ENCODE measurements around the gene GRIP2. TPM values are rescaled to one million over a fixed set of nuclear protein-coding genes. Genes with fewer than 3 reads are reported as not detected.

Gene GRIP2
- total RNA-seq, 8 experiments from 2014 or later: 3.1 to 25.1 (median 4.6) TPM

DNA sequence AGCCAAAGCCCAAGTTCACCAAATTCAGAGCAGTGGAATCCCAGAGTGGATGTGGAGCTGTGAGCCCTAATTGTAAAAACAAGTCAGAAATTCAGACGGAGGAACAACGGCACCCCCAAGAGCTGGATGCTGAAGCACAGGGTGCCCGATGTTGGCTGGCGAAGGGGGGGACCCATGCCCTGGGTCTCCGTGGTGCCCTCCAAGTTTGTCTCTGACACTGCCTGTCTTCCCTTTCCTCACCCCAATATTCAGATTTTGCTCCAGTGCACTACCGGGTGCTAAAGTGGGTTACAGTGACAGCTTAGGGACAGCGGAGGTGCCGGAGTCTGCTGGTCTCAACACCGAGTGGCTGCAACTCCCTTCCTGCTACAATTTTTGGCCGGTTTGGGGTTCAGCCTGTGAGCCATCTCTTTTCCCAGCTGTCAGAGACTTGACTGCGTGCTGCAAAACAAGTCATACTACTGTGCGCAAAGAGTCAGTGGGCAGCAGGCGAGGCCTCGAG lies 6.6 kb downstream of the GRIP2 start:
- 60 to 92% (median 86%) methylated on average over 1 to 7 of the region's 14 CpGs; no CpG with 5 or more reads in 1 of the 10 experiments for WGBS, 10 experiments

DNA sequence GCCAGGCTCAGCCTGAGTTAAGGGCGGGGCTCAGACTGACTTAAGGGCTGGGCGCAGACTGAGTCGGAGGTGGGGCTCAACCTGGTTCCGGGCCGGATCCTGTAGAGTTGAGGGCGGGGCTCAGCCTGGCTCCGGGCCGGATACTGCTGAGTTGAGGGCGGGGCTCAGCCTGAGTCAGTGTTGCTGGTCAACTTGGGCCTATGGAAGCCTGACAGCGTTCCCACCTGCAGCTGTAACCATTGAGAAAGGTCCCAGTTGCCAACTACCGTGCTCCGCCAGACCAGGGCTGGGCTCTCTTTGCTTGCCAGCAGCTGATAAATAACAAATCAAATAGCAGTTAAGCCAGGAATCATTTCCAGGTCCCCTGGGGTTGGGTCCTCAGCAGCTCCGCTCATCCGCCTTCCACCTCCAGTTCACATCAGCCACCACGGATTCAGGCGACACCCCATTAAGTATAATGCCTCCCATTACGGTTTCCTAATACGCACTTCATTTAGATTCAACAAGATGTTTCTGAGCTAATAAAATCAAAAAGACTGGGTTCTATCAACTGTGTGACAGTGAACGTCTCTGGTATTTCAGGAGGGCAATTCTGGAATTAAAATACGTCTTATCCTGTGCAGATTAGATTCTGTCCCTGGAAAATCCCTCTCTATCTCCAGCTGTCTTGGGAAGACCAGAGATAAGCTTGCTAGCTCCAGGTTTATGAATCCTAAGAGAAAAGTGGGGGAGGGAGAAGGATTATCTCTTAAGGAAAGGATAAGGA lies 7.3 kb downstream of the GRIP2 start:
- peaks cover 20 to 26% of the 10 kb centered on the region in 2 donors for H3K4me1 ChIP-seq (replicated peaks in 1 of 2)
- in situ Hi-C loops (cut with MboI; ENCODE audit: low pct_unique_long_range_greater_than_20kb in 2 of 9, low sequenced_read_pairs in 9 of 9, unreplicated experiment in 9 of 9): no loop called here
- ATAC-seq (replicated peaks in 6 of 8): peak; percentile 55 to 99 (median 76)
- WGBS, 10 experiments: 3 to 100% (median 70%) methylated on average over 1 to 9 of the region's 20 CpGs
- H3K27ac ChIP-seq: peak overlapping the region in 1 of 2 donors; percentile 22
- no peak overlapping the region for H3K4me3 ChIP-seq

More for the DNA sequence above, 6.6 kb downstream of the GRIP2 start:
- Histone ChIP-seq H3K4me3 (no peak overlapping the region), H3K27ac (no peak overlapping the region), H3K4me1 (replicated peaks in 1 of 2) (peaks cover 20 to 26% of the 10 kb centered on the region in 2 donors)
- in situ Hi-C loops (cut with MboI; ENCODE audit: low pct_unique_long_range_greater_than_20kb in 2 of 9, low sequenced_read_pairs in 9 of 9, unreplicated experiment in 9 of 9): no loop called here
- ATAC-seq (replicated peaks in 6 of 8): no peak

DNA sequence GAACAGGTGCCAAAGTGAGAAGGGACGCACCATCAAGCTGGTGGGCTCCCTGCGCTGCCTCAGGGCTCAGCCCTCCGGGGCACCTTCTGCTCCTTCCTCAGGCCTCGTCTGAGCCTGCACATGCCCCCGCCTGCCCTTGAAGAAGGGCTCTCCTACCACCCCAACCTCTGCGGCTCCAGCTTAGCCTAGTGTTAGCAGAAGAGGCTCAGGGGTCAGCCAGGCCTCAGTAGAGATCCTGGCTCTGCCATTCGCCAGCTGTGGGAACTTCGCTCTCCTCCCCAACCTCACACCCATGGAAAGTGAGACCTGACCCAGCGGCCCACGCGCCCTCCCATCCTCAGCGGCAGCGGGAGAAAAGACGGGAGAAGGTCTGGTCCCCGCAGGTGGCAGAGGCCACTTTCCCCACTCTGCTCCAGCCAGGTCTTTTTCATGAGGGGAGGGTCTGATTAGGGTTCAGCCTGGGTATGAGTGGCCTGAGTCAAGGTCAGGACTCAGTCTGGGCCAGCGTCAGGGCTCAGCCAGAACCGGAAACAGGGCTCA lies 8.2 kb downstream of the GRIP2 start:
- no peak overlapping the region for H3K4me3 ChIP-seq
- 88 to 100% (median 98%) methylated on average over 1 to 6 of the region's 17 CpGs; no CpG with 5 or more reads in 4 of the 10 experiments for WGBS, 10 experiments
- in situ Hi-C loops (cut with MboI; ENCODE audit: low pct_unique_long_range_greater_than_20kb in 2 of 9, low sequenced_read_pairs in 9 of 9, unreplicated experiment in 9 of 9): no loop called here
- H3K27ac ChIP-seq: no peak overlapping the region
- no peak for ATAC-seq (replicated peaks in 6 of 8)
- H3K4me1 ChIP-seq (replicated peaks in 1 of 2): peaks cover 20 to 26% of the 10 kb centered on the region in 2 donors

DNA sequence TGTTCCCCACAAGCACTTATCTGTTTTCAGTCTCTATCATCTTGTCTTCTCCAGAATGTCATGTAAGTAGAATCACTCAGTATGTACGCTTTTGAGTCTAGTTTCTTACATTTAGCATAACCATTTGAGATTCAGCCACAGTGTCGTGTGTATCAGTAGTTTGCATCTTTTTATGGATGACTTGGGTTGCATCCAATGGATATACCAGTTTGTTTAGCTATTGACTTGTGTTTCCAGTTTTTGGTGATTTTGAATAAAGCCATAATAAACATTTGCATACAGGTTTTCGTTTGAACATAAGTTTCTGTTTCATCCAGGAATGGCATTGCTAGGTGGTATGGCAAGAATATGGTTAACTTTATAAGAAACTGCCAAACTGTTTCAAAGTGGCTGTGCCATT lies 12.1 kb downstream of the GRIP2 start:
- H3K4me1 ChIP-seq (replicated peaks in 1 of 2): peaks cover 7 to 8% of the 10 kb centered on the region in 2 donors
- ATAC-seq (replicated peaks in 6 of 8): no peak
- H3K4me3 ChIP-seq: no peak overlapping the region
- 21 to 90% (median 66%) methylated on average over 2 to 3 of the region's 3 CpGs; no CpG with 5 or more reads in 4 of the 10 experiments for WGBS, 10 experiments
- no peak overlapping the region for H3K27ac ChIP-seq
- in situ Hi-C loops (cut with MboI; ENCODE audit: low pct_unique_long_range_greater_than_20kb in 2 of 9, low sequenced_read_pairs in 9 of 9, unreplicated experiment in 9 of 9): no loop called here

DNA sequence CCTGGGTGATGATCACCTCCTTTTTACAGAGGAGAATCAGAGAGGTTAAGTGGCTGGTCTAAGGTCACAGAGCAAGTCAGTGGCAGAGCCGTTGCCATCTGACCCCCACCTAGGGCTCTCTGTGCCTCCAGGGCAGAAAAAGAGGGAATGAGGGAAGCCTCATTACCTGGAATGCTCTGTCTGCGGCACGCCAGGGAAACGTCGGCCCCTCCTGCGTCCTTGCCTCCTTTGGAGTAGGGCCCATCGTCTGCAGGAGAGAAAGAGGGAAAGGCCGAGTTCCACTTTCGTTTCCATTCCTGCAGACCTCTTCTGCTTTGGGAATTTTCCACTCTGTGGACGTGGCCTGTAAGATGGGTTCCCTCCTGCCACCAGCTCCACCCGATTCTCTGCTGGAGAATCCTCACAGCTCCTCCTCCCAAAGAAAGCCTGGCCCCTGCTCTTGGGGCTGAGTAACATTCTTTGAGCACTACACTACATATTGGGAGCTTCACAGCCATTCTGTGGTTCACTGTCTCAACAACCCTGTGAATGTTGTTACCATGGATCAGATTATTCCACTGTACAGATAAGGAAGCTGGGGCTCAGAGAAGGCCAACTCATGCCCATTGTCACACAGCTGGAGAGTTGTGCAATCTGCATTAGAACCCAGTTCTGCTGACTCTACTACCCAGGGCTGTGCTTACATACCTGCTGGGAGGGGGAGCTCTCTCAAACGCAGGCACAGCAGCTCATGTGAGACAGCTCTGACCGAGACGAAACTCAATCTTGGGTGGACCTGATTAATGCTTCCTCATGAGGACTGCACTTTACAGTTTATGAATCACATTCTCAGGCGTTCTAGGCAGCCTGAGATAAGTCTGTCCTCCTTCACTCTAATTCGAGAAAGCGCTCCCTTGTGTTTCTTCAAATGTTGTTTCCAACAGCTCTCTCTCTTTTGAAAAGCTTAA lies 14.2 kb downstream of the GRIP2 start:
- no peaks in the 10 kb centered on the region for H3K4me1 ChIP-seq (replicated peaks in 1 of 2)
- 0 to 100% (median 60%) methylated on average over 1 to 17 of the region's 17 CpGs; no CpG with 5 or more reads in 1 of the 10 experiments for WGBS, 10 experiments
- in situ Hi-C loops (cut with MboI; ENCODE audit: low pct_unique_long_range_greater_than_20kb in 2 of 9, low sequenced_read_pairs in 9 of 9, unreplicated experiment in 9 of 9): no loop called here
- no peak overlapping the region for H3K27ac ChIP-seq
- peak in 2 of 8 experiments; percentile 52 to 54 for ATAC-seq (replicated peaks in 6 of 8)
- H3K4me3 ChIP-seq: no peak overlapping the region

DNA sequence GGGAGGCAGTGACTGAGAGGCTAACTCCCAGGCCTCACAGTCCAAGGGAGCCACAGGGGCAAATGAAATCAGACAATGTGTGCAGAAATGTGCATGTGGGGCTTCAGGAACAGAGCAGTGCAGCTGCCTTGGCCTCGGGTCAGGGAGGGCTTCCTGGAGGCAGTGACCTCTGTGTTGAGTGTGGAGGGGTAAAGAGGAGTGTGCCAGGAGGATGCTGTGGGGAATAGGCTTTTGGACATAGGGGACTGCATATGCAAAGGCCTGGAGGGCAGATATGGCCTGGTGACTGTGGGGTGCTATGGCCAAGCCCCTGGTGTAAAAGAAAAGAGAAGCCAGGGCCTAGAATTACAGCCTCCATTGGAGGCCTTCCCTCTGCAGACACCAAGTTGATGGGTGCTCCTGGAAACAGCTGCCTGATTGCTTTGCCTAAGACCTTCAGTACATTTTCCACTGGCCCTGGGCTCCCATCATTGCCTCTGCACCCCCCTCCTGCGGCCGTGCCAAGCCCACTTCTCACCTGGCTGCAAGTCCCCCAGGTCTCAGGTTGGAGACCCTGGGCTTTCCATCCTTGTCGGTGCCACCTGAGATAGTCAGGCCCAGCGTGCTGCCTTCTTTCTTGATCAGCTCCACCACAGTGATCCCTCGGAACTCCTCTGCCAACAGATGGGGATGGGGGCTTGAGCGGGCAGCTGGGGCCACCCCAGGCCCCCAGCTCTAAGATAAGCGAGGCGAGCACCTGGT lies 15.1 kb downstream of the GRIP2 start:
- Histone ChIP-seq H3K4me1 (replicated peaks in 1 of 2) (no peaks in the 10 kb centered on the region), H3K27ac (no peak overlapping the region), H3K4me3 (no peak overlapping the region)
- ATAC-seq (replicated peaks in 6 of 8): no peak
- WGBS, 10 experiments: 0 to 100% (median 94%) methylated on average over 1 to 3 of the region's 9 CpGs; no CpG with 5 or more reads in 3 of the 10 experiments
- in situ Hi-C loops (cut with MboI; ENCODE audit: low pct_unique_long_range_greater_than_20kb in 2 of 9, low sequenced_read_pairs in 9 of 9, unreplicated experiment in 9 of 9): loop anchor here in 4 of 9 experiments (25.0 kb wide), 2 partner anchors 362 to 387 kb away; no protein-coding TSS in a partner anchor

DNA sequence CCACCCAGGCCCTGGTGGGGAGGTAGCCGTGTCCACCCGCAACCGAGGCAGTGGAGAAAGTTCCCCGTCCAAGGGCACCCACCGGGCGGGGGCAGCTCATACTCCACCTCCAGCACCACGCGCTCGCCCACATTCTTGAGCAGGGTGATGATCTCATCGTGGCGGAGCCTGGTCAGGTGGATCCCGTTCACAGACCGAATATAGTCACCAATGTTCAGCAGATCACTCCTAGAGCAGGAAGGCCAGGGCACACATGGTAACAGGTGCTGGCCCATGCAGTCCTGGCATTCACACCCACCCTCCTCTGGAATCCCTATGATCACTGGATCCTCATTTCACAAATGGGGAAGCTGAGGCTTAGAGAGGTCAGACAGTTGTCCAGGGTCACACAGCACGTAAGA lies 15.8 kb downstream of the GRIP2 start:
- Histone ChIP-seq H3K4me1 (replicated peaks in 1 of 2) (no peaks in the 10 kb centered on the region), H3K27ac (no peak overlapping the region), H3K4me3 (no peak overlapping the region)
- in situ Hi-C loops (cut with MboI; ENCODE audit: low pct_unique_long_range_greater_than_20kb in 2 of 9, low sequenced_read_pairs in 9 of 9, unreplicated experiment in 9 of 9): loop anchor here in 4 of 9 experiments (25.0 kb wide), 2 partner anchors 363 to 388 kb away; no protein-coding TSS in a partner anchor
- peak in 3 of 8 experiments; percentile 17 to 55 (median 41) for ATAC-seq (replicated peaks in 6 of 8)
- WGBS, 10 experiments: 13 to 100% (median 96%) methylated on average over 1 to 6 of the region's 14 CpGs; no CpG with 5 or more reads in 6 of the 10 experiments

DNA sequence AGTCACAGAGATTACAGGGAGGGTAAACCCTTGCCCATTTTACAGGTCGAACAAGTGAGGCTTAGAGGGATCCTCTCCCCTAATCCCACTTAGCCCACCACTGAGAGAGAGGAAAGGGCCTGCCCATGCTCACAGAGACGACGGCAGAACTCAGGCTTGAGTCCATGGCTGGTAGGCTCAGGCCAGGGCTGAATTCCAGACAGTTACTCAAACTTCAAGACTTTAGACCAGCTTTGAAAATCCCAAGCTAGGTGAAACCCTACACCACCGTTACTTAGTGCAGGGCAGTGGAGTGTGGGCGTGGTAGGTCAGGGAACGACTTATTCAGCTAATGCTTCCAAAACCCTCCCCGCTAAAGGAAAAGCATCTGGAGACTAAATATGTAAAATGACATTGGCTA lies 16.4 kb downstream of the GRIP2 start:
- Histone ChIP-seq H3K4me1 (replicated peaks in 1 of 2) (no peaks in the 10 kb centered on the region), H3K27ac (no peak overlapping the region), H3K4me3 (no peak overlapping the region)
- ATAC-seq (replicated peaks in 6 of 8): peak in 3 of 8 experiments; percentile 54 to 64 (median 59)
- in situ Hi-C loops (cut with MboI; ENCODE audit: low pct_unique_long_range_greater_than_20kb in 2 of 9, low sequenced_read_pairs in 9 of 9, unreplicated experiment in 9 of 9): loop anchor here in 4 of 9 experiments (25.0 kb wide), 2 partner anchors 364 to 389 kb away; no protein-coding TSS in a partner anchor
- WGBS, 10 experiments: 30 to 81% (median 55%) methylated on average over 1 to 7 of the region's 7 CpGs; no CpG with 5 or more reads in 4 of the 10 experiments

DNA sequence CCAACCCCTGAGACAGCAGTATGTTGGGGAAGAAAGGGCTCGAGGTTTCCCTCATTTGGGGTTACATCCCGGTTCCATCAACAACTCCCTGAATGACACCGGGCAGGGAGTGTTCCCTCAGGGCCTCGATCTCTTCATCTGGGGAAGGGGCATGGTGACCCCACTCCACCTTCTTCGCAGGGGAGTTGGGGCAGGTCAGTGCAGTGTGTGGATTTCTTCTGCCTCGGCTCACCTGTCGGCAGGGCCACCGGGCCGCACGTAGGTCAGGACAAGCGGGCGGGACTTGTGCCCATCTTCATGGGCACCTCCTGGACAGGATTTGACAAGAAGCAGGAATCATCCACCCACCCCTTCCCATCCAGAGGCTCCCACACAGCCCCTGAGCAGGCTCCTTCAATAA lies 17.4 kb downstream of the GRIP2 start:
- in situ Hi-C loops (cut with MboI; ENCODE audit: low pct_unique_long_range_greater_than_20kb in 2 of 9, low sequenced_read_pairs in 9 of 9, unreplicated experiment in 9 of 9): loop anchor here in 4 of 9 experiments (25.0 kb wide), 2 partner anchors 365 to 390 kb away; no protein-coding TSS in a partner anchor
- ATAC-seq (replicated peaks in 6 of 8): no peak
- WGBS, 10 experiments: no CpG with 5 or more reads among the region's 12 CpGs
- no peak overlapping the region for H3K27ac ChIP-seq
- H3K4me3 ChIP-seq: no peak overlapping the region
- no peaks in the 10 kb centered on the region for H3K4me1 ChIP-seq (replicated peaks in 1 of 2)

DNA sequence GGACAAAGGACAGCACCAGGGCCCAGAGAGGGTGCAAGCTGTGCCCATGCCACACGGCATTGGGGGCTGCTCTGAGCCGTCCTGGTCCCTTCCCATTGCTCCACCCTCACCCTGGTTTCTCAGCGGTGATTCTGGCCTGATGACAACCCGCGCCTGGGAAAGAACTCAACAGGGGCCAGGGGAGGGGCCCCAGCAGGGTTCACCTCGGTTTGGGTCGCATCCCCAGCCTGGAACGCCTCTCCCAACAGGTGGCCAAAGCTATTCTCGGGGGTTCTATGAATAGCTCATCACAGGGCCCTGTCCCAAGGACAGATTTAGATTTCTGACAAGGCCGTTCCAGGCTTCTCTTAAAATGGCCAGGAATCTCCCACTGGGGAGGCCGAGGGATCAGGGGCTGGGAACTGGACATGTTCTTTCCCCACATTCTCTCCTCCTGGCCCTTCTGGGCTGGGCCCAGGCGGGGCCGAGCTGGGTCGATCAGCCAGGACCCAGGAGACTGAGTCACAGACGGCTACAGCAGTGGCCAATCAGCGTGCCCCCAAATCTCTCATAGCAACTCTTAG lies 17.9 kb downstream of the GRIP2 start:
- in situ Hi-C loops (cut with MboI; ENCODE audit: low pct_unique_long_range_greater_than_20kb in 2 of 9, low sequenced_read_pairs in 9 of 9, unreplicated experiment in 9 of 9): loop anchor here in 4 of 9 experiments (25.0 kb wide), 2 partner anchors 365 to 390 kb away; no protein-coding TSS in a partner anchor
- 87 to 100% (median 90%) methylated on average over 2 to 6 of the region's 16 CpGs; no CpG with 5 or more reads in 4 of the 10 experiments for WGBS, 10 experiments
- Histone ChIP-seq H3K4me3 (no peak overlapping the region), H3K4me1 (replicated peaks in 1 of 2) (no peaks in the 10 kb centered on the region), H3K27ac (no peak overlapping the region)
- no peak for ATAC-seq (replicated peaks in 6 of 8)

DNA sequence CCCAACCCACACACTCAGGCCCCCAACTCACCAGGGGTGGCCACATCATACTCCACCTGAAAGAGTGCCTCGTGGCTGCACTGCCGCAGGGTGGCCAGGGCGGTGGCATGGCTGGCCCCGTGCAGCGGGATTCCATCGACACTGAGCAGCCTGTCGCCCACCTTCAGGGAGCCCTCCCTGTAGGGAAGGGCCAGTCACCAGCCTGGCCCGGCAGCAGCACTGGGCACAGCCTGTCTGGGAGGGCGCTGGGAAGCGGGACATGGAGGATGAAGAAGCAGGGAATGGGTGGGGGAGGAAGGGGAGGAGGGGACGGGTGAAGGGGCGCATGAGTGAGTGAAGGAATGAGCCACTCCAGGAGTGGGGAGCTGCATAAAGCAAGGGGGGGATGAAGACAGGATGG lies 18.5 kb downstream of the GRIP2 start:
- no peak overlapping the region for H3K4me3 ChIP-seq
- no peaks in the 10 kb centered on the region for H3K4me1 ChIP-seq (replicated peaks in 1 of 2)
- WGBS, 10 experiments: no CpG with 5 or more reads among the region's 12 CpGs
- ATAC-seq (replicated peaks in 6 of 8): no peak
- H3K27ac ChIP-seq: no peak overlapping the region
- in situ Hi-C loops (cut with MboI; ENCODE audit: low pct_unique_long_range_greater_than_20kb in 2 of 9, low sequenced_read_pairs in 9 of 9, unreplicated experiment in 9 of 9): loop anchor here in 4 of 9 experiments (25.0 kb wide), 2 partner anchors 366 to 391 kb away; no protein-coding TSS in a partner anchor
